KMS-11 (cell line): ENCODE data around the gene ERC2.

Experiments used
- H2AFZ ChIP-seq: fragments of 200-600 bp; sonication (generic); 2 replicates; pipeline ENCODE4 v1.6.1; 2016; ENCODE audit warnings: antibody characterized with exemption, mixed run types, low read depth
- H3K27ac ChIP-seq: fragments of 200-600 bp; sonication (generic); 2 replicates; pipeline ENCODE4 v1.6.1; 2016; ENCODE audit warnings: mild to moderate bottlenecking, mixed run types
- H3K27me3 ChIP-seq: fragments of 200-600 bp; sonication (generic); 2 replicates; pipeline ENCODE4 v1.6.1; 2017; ENCODE audit warnings: mild to moderate bottlenecking, low read depth, mixed run types, moderate library complexity; ENCODE audit not compliant: insufficient read depth
- H3K36me3 ChIP-seq: fragments of 200-600 bp; sonication (generic); 2 replicates; pipeline ENCODE4 v1.6.1; 2017; ENCODE audit warnings: mild to moderate bottlenecking, mixed run types; ENCODE audit not compliant: insufficient read depth
- H3K4me1 ChIP-seq: fragments of 200-600 bp; sonication (generic); 2 replicates; pipeline ENCODE4 v1.6.1; 2016; ENCODE audit warnings: mild to moderate bottlenecking, low read depth, mixed run types; ENCODE audit not compliant: poor library complexity, severe bottlenecking
- H3K4me2 ChIP-seq: fragments of 200-600 bp; sonication (generic); 2 replicates; pipeline ENCODE4 v1.7.0; 2016; ENCODE audit warnings: mild to moderate bottlenecking, mixed run types
- H3K4me3 ChIP-seq: fragments of 200-600 bp; sonication (generic); IDR thresholded peaks from 2 replicates; pipeline ENCODE4 v1.6.1; 2017; ENCODE audit warnings: low read depth, low read length, mixed read lengths; ENCODE audit not compliant: insufficient read depth
- H3K79me2 ChIP-seq: fragments of 200-600 bp; sonication (generic); 2 replicates; pipeline ENCODE4 v1.6.1; 2016; ENCODE audit warnings: low read depth, mixed run types; ENCODE audit not compliant: insufficient read depth
- H3K9ac ChIP-seq: fragments of 200-600 bp; sonication (generic); 2 replicates; pipeline ENCODE4 v1.6.1; 2016; ENCODE audit warnings: mild to moderate bottlenecking, mixed run types
- H4K20me1 ChIP-seq: fragments of 200-600 bp; sonication (generic); 2 replicates; pipeline ENCODE4 v1.6.1; 2016; ENCODE audit warnings: mild to moderate bottlenecking, mixed run types; ENCODE audit not compliant: insufficient read depth
- TF ChIP-seq, protein P1 (sequence below): fragments of 200-600 bp; sonication (generic); conservative IDR thresholded peaks from 2 replicates; pipeline ENCODE4 v1.6.1; 2017; ENCODE audit warnings: low read depth, mild to moderate bottlenecking, antibody characterized with exemption, low read length, moderate library complexity, mixed read lengths

Gene ERC2

DNA sequence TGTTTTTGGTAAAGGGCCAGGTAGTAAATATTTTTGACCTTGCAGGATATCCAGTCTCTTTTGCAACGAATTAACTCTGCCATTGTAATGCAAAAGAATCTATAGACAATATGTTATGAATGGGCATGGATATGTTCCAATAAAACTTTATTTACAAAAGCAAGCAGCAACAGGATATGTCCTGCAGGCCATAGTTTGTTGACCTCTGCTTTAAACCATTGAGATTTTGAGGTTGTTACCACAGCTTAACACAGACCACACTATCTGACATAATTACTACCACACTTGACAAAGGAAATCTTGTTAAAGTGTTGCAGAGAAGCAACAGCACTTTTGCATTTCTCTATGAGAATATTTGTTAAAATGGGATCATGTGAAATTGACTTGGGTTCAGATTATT is 349.3 kb downstream of the ERC2 start:
- Histone ChIP-seq H2AFZ (no peak overlapping the region), H3K27ac (no peak overlapping the region), H3K27me3 (no peaks in the 10 kb centered on the region), H4K20me1 (no peaks in the 10 kb centered on the region), H3K4me1 (peaks cover 5% of the 10 kb centered on the region), H3K4me3 (no peak overlapping the region), H3K36me3 (no peaks in the 10 kb centered on the region), H3K79me2 (no peaks in the 10 kb centered on the region), H3K9ac (no peak overlapping the region), H3K4me2 (no peak overlapping the region)
- TF ChIP-seq, protein P1, sequence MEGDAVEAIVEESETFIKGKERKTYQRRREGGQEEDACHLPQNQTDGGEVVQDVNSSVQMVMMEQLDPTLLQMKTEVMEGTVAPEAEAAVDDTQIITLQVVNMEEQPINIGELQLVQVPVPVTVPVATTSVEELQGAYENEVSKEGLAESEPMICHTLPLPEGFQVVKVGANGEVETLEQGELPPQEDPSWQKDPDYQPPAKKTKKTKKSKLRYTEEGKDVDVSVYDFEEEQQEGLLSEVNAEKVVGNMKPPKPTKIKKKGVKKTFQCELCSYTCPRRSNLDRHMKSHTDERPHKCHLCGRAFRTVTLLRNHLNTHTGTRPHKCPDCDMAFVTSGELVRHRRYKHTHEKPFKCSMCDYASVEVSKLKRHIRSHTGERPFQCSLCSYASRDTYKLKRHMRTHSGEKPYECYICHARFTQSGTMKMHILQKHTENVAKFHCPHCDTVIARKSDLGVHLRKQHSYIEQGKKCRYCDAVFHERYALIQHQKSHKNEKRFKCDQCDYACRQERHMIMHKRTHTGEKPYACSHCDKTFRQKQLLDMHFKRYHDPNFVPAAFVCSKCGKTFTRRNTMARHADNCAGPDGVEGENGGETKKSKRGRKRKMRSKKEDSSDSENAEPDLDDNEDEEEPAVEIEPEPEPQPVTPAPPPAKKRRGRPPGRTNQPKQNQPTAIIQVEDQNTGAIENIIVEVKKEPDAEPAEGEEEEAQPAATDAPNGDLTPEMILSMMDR, result no peak

GRCh38 chr3:56115698-56116097 is 352.6 kb downstream of the ERC2 start:
- no peaks in the 10 kb centered on the region for H3K4me1 ChIP-seq
- H3K79me2 ChIP-seq, result no peaks in the 10 kb centered on the region
- no peaks in the 10 kb centered on the region for H3K36me3 ChIP-seq
- no peak overlapping the region for H3K27ac ChIP-seq
- H3K4me2 ChIP-seq, result no peak overlapping the region
- TF ChIP-seq, protein P1, result no peak
- no peak overlapping the region for H3K4me3 ChIP-seq
- H3K9ac ChIP-seq, result no peak overlapping the region
- no peak overlapping the region for H2AFZ ChIP-seq
- no peaks in the 10 kb centered on the region for H3K27me3 ChIP-seq
- H4K20me1 ChIP-seq, result no peaks in the 10 kb centered on the region

GRCh38 chr3:56115199-56115598 is 353.1 kb downstream of the ERC2 start:
- H3K4me2 ChIP-seq, result no peak overlapping the region
- no peaks in the 10 kb centered on the region for H3K4me1 ChIP-seq
- no peaks in the 10 kb centered on the region for H4K20me1 ChIP-seq
- TF ChIP-seq, protein P1, result no peak
- H3K36me3 ChIP-seq, result no peaks in the 10 kb centered on the region
- no peak overlapping the region for H3K27ac ChIP-seq
- H3K4me3 ChIP-seq, result no peak overlapping the region
- no peaks in the 10 kb centered on the region for H3K27me3 ChIP-seq
- no peaks in the 10 kb centered on the region for H3K79me2 ChIP-seq
- no peak overlapping the region for H2AFZ ChIP-seq
- no peak overlapping the region for H3K9ac ChIP-seq

GRCh38 chr3:56113908-56114307 is 354.4 kb downstream of the ERC2 start:
- H3K4me1 ChIP-seq, result no peaks in the 10 kb centered on the region
- no peak overlapping the region for H2AFZ ChIP-seq
- H3K27ac ChIP-seq, result no peak overlapping the region
- H3K36me3 ChIP-seq, result no peaks in the 10 kb centered on the region
- H3K27me3 ChIP-seq, result no peaks in the 10 kb centered on the region
- H4K20me1 ChIP-seq, result no peaks in the 10 kb centered on the region
- TF ChIP-seq, protein P1, result no peak
- no peak overlapping the region for H3K4me2 ChIP-seq
- no peaks in the 10 kb centered on the region for H3K79me2 ChIP-seq
- no peak overlapping the region for H3K4me3 ChIP-seq
- no peak overlapping the region for H3K9ac ChIP-seq
